Body of pancreas (tissue), 4 donors: ENCODE results near the gene MEX3A. TPM values are rescaled to one million over a fixed set of nuclear protein-coding genes. Genes with fewer than 3 reads are reported as not detected.

Source experiments
- ATAC-seq: fragments of 150-250 bp; one replicate; pipeline ENCODE4 v1.9.1; 2016
- DNase-seq, 4 donors: peaks; one replicate each; pipeline ENCODE4 v3.0.0-alpha.2; 2019
- H3K27ac ChIP-seq, 4 donors: fragments of 200-600 bp; sonication (generic); 1 replicate in 3 of 4; 2 replicates in 1 of 4; pipeline versions ENCODE4 v1.5.1 to v1.6.1; 2016 to 2019; ENCODE audit warnings: mild to moderate bottlenecking in 1 of 4, mixed read lengths in 1 of 4, moderate library complexity in 1 of 4
- H3K27me3 ChIP-seq, 2 donors: fragments of 200-600 bp; sonication (generic); one replicate each; pipeline ENCODE4 v1.6.0; 2016; ENCODE audit warnings: mild to moderate bottlenecking in 1 of 2
- H3K36me3 ChIP-seq, 2 donors: fragments of 200-600 bp; sonication (generic); replicated peaks in 1 of 2; 2 replicates each; pipeline ENCODE4 v1.5.1; 2016; ENCODE audit warnings: low read depth in 2 of 2; ENCODE audit not compliant: insufficient read depth in 1 of 2
- H3K4me1 ChIP-seq: fragments of 200-600 bp; sonication (generic); one replicate; pipeline ENCODE4 v1.6.0; 2016
- H3K4me3 ChIP-seq, 2 donors: fragments of 200-600 bp; sonication (generic); 1 replicate in 1 of 2; 2 replicates in 1 of 2; pipeline ENCODE4 v1.5.1; 2016 to 2019
- H3K9me3 ChIP-seq, 3 donors: fragments of 200-600 bp; sonication (generic); 1 replicate in 2 of 3; 2 replicates in 1 of 3; pipeline ENCODE4 v1.5.1; 2016
- CTCF ChIP-seq, 7 experiments: fragments of 450-650 bp in 4 of 7; fragments of 200-600 bp in 3 of 7; sonication (generic) in 3 of 7; IDR thresholded peaks; one replicate each; pipeline ENCODE4 v1.5.1; 2016 to 2019; ENCODE audit warnings: antibody characterized with exemption in 7 of 7
- POLR2A ChIP-seq, 3 donors: fragments of 450-650 bp; IDR thresholded peaks; one replicate each; pipeline ENCODE4 v1.6.1; 2016; ENCODE audit warnings: antibody characterized with exemption in 3 of 3, mild to moderate bottlenecking in 2 of 3
- WGBS, 2 donors: methylation state at CpG; one replicate each; pipeline ENCODE4 v1.1.5; 2017; 5-methylcytosine and 5-hydroxymethylcytosine counted together
- intact Hi-C: fragments of 100-400 bp; cut with DNase I; formaldehyde crosslinking; loops from one replicate; pipeline ENCODE4 v1.15.1; 2023
- total RNA-seq, 2 donors: library from RNA; depleted of rRNA; stranded (reverse); fragments of >200 nt; gene quantifications; one replicate each; pipeline ENCODE4 v1.1.0, GENCODE V29; 2016

The MEX3A gene
- total RNA-seq, 2 donors from 2014 or later = 0.99 to 4.7 TPM

GRCh38 chr1:156083800-156084790 is 1.8 kb upstream of the MEX3A start:
- DNase-seq = no peak
- WGBS, 2 donors = 56 to 57% methylated on average over 7 of the region's 7 CpGs
- no peaks in the 10 kb centered on the region for H3K9me3 ChIP-seq
- H3K4me1 ChIP-seq = peaks cover 24% of the 10 kb centered on the region
- H3K4me3 ChIP-seq = no peak overlapping the region
- no peak for TF ChIP-seq CTCF (IDR thresholded peaks at IDR 0.05)
- ATAC-seq = no peak
- intact Hi-C loops = no loop called here
- no peak overlapping the region for H3K27ac ChIP-seq
- no peaks in the 10 kb centered on the region for H3K27me3 ChIP-seq
- H3K36me3 ChIP-seq = no peaks in the 10 kb centered on the region

GRCh38 chr1:156081917-156082308 is 352 bp downstream of the MEX3A start:
- Histone ChIP-seq H3K27me3 (no peaks in the 10 kb centered on the region), H3K4me1 (peaks cover 23% of the 10 kb centered on the region), H3K9me3 (no peaks in the 10 kb centered on the region), H3K27ac (no peak overlapping the region), H3K4me3 (peak overlapping the region; percentile 50 to 93), H3K36me3 (no peaks in the 10 kb centered on the region)
- no peak for TF ChIP-seq CTCF (IDR thresholded peaks at IDR 0.05)
- TF ChIP-seq POLR2A (IDR thresholded peaks at IDR 0.05) = no peak
- WGBS, 2 donors = 0 to 4% methylated on average over 3 to 7 of the region's 10 CpGs
- ATAC-seq (no peak), DNase-seq (no peak)
- intact Hi-C loops = no loop called here

GRCh38 chr1:156081180-156081916 is 917 bp downstream of the MEX3A start:
- DNase-seq (no peak), ATAC-seq (no peak)
- intact Hi-C loops = no loop called here
- Histone ChIP-seq H3K9me3 (no peaks in the 10 kb centered on the region), H3K27ac (no peak overlapping the region), H3K27me3 (no peaks in the 10 kb centered on the region), H3K4me3 (no peak overlapping the region), H3K4me1 (peaks cover 18% of the 10 kb centered on the region), H3K36me3 (no peaks in the 10 kb centered on the region)
- WGBS, 2 donors = 18 to 32% methylated on average over 8 to 39 of the region's 61 CpGs
- no peak for TF ChIP-seq POLR2A (IDR thresholded peaks at IDR 0.05)
- TF ChIP-seq CTCF (IDR thresholded peaks at IDR 0.05) = no peak

GRCh38 chr1:156080863-156081179 is 1.4 kb downstream of the MEX3A start:
- Histone ChIP-seq H3K27ac (no peak overlapping the region), H3K9me3 (no peaks in the 10 kb centered on the region), H3K4me3 (no peak overlapping the region), H3K27me3 (no peaks in the 10 kb centered on the region), H3K36me3 (no peaks in the 10 kb centered on the region), H3K4me1 (peaks cover 23% of the 10 kb centered on the region)
- WGBS, 2 donors = 59 to 80% methylated on average over 2 to 4 of the region's 4 CpGs
- DNase-seq (no peak), ATAC-seq (no peak)
- intact Hi-C loops = no loop called here
- TF ChIP-seq CTCF (IDR thresholded peaks at IDR 0.05) = no peak
- no peak for TF ChIP-seq POLR2A (IDR thresholded peaks at IDR 0.05)
